ENCODE results near the gene RSBN1L. TPM values are rescaled to one million over a fixed set of nuclear protein-coding genes. Genes with fewer than 3 reads are reported as not detected.

RSBN1L gene
- total and polyA plus RNA-seq, 2 of the 8 experiments (the other 6 are each of a cell fraction or from before 2014, with no cell fraction given) = 4.1 to 22.1 TPM

DNA sequence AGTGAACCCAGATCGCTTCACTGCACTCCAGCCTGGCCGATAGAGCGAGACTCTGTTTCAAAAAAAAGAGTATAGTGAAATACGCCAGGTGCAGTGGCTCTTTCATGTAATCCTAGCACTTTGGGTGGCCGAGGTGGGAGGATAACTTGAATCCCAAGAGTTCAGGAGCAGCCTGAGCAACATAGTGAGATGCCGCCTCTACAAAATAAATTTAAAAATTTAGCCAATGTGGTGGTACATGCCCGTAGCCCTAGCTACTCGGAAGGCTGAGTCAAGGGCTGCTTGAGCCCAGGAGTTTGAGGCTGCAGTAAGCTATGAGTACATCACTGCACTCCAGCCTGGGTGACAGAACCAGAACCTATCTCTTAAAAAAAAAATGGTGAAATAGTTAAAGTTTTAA lies 74.1 kb downstream of the RSBN1L start:
- Histone ChIP-seq H2BK20ac (ENCODE audit: low read length) (no peak overlapping the region), H3K9me3 (ENCODE audit: insufficient read depth in 2 of 2, low read depth in 1 of 2, low read length in 1 of 2) (no peaks in the 10 kb centered on the region), H2BK12ac (ENCODE audit: low read depth, low read length) (no peak overlapping the region), H2AFZ (ENCODE audit: low read length) (no peak overlapping the region), H4K5ac (ENCODE audit: insufficient read length, low read depth, low read length) (no peak overlapping the region), H2BK5ac (ENCODE audit: low read depth, low read length) (no peak overlapping the region), H3K4me2 (ENCODE audit: insufficient read depth in 1 of 2, low read depth in 2 of 2, low read length in 2 of 2) (no peak overlapping the region), H2BK120ac (replicated peaks; ENCODE audit: low read depth, low read length) (no peak overlapping the region), H3K14ac (ENCODE audit: insufficient read length) (no peak overlapping the region), H3K23me2 (ENCODE audit: low read depth, low read length) (no peaks in the 10 kb centered on the region), H3K79me1 (ENCODE audit: low read depth, low read length) (no peaks in the 10 kb centered on the region), H3K36me3 (ENCODE audit: control insufficient read depth in 2 of 4, insufficient read depth in 4 of 4, low read length in 3 of 4) (peaks cover 0 to 13% (median 2%) of the 10 kb centered on the region in 4 experiments; a peak in 3 of 8 replicates), H3K79me2 (ENCODE audit: control insufficient read depth in 1 of 2, insufficient read depth in 2 of 2, low read length in 2 of 2) (peaks cover 0 to 2% of the 10 kb centered on the region in 2 experiments; a peak in 1 of 4 replicates), H3K9ac (replicated peaks in 1 of 4; ENCODE audit: extremely low read depth in 1 of 4, low read depth in 3 of 4, low read length in 3 of 4) (no peak overlapping the region), H4K20me1 (replicated peaks in 1 of 2; ENCODE audit: control insufficient read depth in 1 of 2, insufficient read depth in 2 of 2, low read length in 2 of 2) (peaks cover 0 to 2% of the 10 kb centered on the region in 2 experiments), H4K8ac (ENCODE audit: extremely low read depth, insufficient read depth, low read length) (no peak overlapping the region), H3K27ac (ENCODE audit: low read depth, low read length) (no peak overlapping the region), H4K91ac (replicated peaks; ENCODE audit: insufficient read length, low read length) (no peak overlapping the region), H2AK5ac (ENCODE audit: low read depth, low read length) (no peak overlapping the region), H3K23ac (ENCODE audit: insufficient read length) (no peak overlapping the region), H3K18ac (ENCODE audit: extremely low read depth, low read length) (no peak overlapping the region), H3K27me3 (replicated peaks in 1 of 4; ENCODE audit: control insufficient read depth in 3 of 4, extremely low read depth in 1 of 4, insufficient read depth in 3 of 4, low read length in 3 of 4) (no peaks in the 10 kb centered on the region), H2BK15ac (ENCODE audit: low read length) (no peak overlapping the region), H3K56ac (replicated peaks; ENCODE audit: insufficient read length, low read depth, low read length) (no peak overlapping the region), H3K4me3 (ENCODE audit: extremely low read depth in 1 of 4, insufficient read depth in 2 of 4, low read depth in 3 of 4, low read length in 4 of 4) (no peak overlapping the region), H3K4me1 (replicated peaks in 1 of 4; ENCODE audit: control insufficient read depth in 3 of 4, insufficient read depth in 4 of 4, low read length in 3 of 4) (0 out of 7 replicates have a peak, but pooled peaks cover 0 to 2% (median 0%) of the 10 kb centered on the region in 4 experiments), H3K4ac (replicated peaks; ENCODE audit: insufficient read length, low read depth, low read length) (no peak overlapping the region)
- 92% methylated on average over 8 of the region's 8 CpGs; no CpG with 5 or more reads in 1 of the 2 experiments for WGBS, 2 experiments (ENCODE audit: extremely low coverage in 1 of 2, insufficient coverage in 1 of 2, insufficient read length in 1 of 2, insufficient replicate concordance in 2 of 2, low coverage in 1 of 2, low lambda C conversion rate in 2 of 2, missing lambda C conversion rate in 1 of 2)
- POLR2A ChIA-PET (ENCODE audit: partially characterized antibody) = no interaction called here
- DNase-seq (ENCODE audit: low read depth in 1 of 2, low spot score in 2 of 2) = no peak
- no peak for FAIRE-seq
- CTCF ChIA-PET (ENCODE audit: partially characterized antibody) = no interaction called here
- TF ChIP-seq POLR2A (IDR thresholded peaks at IDR 0.05; ENCODE audit: control extremely low read depth in 1 of 2, low read depth in 2 of 2, low read length in 2 of 2) = no peak
- TF ChIP-seq NANOG (IDR thresholded peaks at IDR 0.05; ENCODE audit: insufficient read depth, low read depth, low read length, poor library complexity, severe bottlenecking) = no peak
- TF ChIP-seq, protein P1, sequence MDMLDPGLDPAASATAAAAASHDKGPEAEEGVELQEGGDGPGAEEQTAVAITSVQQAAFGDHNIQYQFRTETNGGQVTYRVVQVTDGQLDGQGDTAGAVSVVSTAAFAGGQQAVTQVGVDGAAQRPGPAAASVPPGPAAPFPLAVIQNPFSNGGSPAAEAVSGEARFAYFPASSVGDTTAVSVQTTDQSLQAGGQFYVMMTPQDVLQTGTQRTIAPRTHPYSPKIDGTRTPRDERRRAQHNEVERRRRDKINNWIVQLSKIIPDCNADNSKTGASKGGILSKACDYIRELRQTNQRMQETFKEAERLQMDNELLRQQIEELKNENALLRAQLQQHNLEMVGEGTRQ (IDR thresholded peaks at IDR 0.05; ENCODE audit: low read length) = no peak
- TF ChIP-seq KDM5A (IDR thresholded peaks at IDR 0.05; ENCODE audit: low read length) = no peak
- TF ChIP-seq POU5F1 (IDR thresholded peaks at IDR 0.05; ENCODE audit: low read depth, low read length) = no peak
- TF ChIP-seq MAFK (IDR thresholded peaks at IDR 0.05; ENCODE audit: low read depth, low read length) = no peak
- no peak for TF ChIP-seq PHF8 (conservative IDR thresholded peaks at IDR 0.05; ENCODE audit: low read depth, low read length)
- TF ChIP-seq SIRT6 (IDR thresholded peaks at IDR 0.05; ENCODE audit: low read length) = no peak
- no peak for TF ChIP-seq TBP (IDR thresholded peaks at IDR 0.05; ENCODE audit: low read depth, low read length)
- no peak for TF ChIP-seq POLR2AphosphoS5 (IDR thresholded peaks at IDR 0.05; ENCODE audit: low read depth, low read length)
- TF ChIP-seq FOSL1 (IDR thresholded peaks at IDR 0.05; ENCODE audit: insufficient read depth, low read depth, low read length) = no peak
- TF ChIP-seq, protein P2, sequence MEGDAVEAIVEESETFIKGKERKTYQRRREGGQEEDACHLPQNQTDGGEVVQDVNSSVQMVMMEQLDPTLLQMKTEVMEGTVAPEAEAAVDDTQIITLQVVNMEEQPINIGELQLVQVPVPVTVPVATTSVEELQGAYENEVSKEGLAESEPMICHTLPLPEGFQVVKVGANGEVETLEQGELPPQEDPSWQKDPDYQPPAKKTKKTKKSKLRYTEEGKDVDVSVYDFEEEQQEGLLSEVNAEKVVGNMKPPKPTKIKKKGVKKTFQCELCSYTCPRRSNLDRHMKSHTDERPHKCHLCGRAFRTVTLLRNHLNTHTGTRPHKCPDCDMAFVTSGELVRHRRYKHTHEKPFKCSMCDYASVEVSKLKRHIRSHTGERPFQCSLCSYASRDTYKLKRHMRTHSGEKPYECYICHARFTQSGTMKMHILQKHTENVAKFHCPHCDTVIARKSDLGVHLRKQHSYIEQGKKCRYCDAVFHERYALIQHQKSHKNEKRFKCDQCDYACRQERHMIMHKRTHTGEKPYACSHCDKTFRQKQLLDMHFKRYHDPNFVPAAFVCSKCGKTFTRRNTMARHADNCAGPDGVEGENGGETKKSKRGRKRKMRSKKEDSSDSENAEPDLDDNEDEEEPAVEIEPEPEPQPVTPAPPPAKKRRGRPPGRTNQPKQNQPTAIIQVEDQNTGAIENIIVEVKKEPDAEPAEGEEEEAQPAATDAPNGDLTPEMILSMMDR (IDR thresholded peaks at IDR 0.05; ENCODE audit: control extremely low read depth in 1 of 3, insufficient read depth in 1 of 3, low read depth in 1 of 3, low read length in 3 of 3) = no peak

Measured in H1 (cell line).